HG03159 (cell line): Measurements from ENCODE around the gene SLC35A2.
"Not testable (repeated sequence)": the region's sequence is repeated elsewhere in the genome, so short reads cannot be mapped to it uniquely, and the experiment has no call there.

ENCODE experiments used
- ATAC-seq: cut with Tn5 transposase; IDR thresholded peaks from one replicate; pipeline ENCODE4 v1.9.1; 2021; ENCODE audit warnings: mild to moderate bottlenecking, moderate library complexity; ENCODE audit not compliant: unreplicated experiment

SLC35A2 gene

GRCh38 chrX:48854121-48854804, 57.2 kb downstream of the SLC35A2 start:
- not testable (repeated sequence) for ATAC-seq

GRCh38 chrX:48853494-48853893, 58.0 kb downstream of the SLC35A2 start:
- ATAC-seq: not testable (repeated sequence)
